HG03432 (cell line): ENCODE results near the gene ZNF761.
A peak's percentile ranks its signal among the peaks of the same experiment; 100 is the strongest.
"Not testable (repeated sequence)": the region's sequence is repeated elsewhere in the genome, so short reads cannot be mapped to it uniquely, and the experiment has no call there.

ENCODE experiments used
- ATAC-seq: cut with Tn5 transposase; IDR thresholded peaks from one replicate; pipeline ENCODE4 v1.9.1; 2021; ENCODE audit warnings: mild to moderate bottlenecking, moderate library complexity; ENCODE audit not compliant: unreplicated experiment

ZNF761 gene

DNA sequence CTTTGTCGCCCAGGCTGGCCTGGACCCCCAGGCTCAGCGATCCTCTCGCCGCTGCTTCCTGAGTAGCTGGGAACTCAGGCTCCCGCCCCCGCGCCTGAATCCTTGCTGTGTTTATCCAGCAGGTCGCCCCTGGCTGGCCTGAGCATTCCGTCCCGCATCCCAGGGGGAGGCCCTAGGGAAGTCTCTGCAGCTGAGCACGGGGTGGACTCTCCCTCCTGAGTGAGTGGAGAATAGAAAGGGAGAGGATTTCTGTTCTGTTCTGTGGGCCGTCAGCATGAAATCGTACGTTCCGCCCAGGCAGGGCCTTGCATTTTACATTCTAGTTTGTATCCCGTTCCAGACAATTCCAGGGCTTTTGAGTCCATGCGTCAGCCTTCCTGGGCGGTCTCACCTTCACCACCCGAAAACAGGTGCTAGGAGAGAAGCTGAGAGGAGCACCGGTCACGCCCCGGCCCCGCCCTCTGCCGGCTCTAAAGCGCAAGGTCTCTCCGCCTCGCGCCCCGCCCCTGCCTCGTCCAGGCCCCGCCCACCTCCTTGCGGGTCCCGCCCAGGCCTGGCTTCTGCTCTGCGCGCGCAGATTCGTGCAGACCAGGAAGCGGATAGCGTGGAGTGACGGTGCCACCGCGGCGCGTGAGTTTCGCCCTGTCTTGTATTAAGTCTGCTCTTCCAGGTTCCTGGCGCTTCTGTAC lies at the start of gene ZNF761:
TSS of gene ZNF761 (plus strand) at position 586 of the 689 bp plus-strand sequence. CDS start 15,285 bp downstream, outside the sequence.
- peak; percentile 97 for ATAC-seq

GRCh38 chr19:53388168-53388567 lies 43.6 kb upstream of the ZNF761 start:
- ATAC-seq = no peak

DNA sequence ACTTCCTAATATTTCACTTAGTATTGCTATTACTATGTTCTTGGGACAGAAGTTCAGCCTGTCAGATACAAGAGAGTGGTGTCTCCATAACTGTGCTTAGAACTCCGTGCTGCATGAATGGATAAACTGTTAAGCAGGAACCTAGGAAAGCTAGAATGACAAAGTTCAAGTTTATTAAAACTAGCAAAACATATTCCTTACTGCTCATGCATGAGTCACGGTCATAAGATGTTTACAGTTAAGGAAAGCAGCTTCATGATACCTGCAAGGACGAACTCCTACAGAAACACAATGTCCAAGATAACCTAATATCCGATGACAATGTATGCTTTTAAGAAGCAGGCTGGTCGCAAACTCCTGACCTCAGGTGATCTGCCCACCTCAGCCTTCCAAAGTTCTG lies 42.9 kb upstream of the ZNF761 start:
- ATAC-seq = no peak

DNA sequence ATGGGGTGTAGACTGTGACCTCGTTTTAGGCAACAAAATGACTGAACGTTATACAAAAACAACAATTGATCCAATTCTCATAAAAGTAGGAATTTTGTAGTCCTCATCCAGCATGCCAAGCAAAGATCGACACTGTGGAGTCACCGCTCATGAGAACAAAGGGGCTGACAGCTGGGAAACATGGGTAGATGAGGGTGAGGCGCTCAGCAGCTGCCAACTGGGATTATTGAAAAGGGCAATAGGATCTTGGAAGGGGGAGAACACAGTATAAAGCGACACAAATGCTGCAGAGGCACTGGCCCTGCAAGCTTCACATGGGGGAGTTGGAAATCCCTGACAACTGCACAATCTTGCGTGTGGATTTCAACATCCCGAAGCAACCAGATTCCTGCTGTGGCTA lies 42.2 kb upstream of the ZNF761 start:
- no peak for ATAC-seq

DNA sequence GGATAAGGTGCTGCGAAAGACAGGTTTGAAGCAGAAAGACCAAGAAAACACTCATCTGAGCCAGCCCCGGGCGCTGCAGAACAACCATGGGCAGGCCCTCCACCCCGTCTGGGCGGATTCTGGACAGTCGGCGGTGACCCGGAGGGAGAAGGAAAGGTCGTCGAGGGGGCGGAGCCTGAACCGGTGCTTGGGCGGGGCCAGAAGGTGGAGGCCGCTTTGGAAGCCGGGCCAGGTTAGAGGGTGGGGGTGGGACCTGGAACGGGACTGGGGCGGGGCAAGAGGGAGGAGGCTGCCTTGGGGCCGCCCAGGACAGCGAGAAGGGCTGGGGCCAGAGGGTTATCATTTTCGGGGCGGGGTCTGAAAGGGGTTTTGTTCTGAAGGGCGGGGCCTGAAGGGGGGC lies 41.8 kb upstream of the ZNF761 start:
- ATAC-seq = no peak

- ATAC-seq = no peak
Measured at GRCh38 chr19:53394522-53394973, 37.2 kb upstream of the ZNF761 start.

- ATAC-seq = peak; percentile 89
Measured at GRCh38 chr19:53394974-53395839, 36.6 kb upstream of the ZNF761 start, which contains the start of gene ZNF765. ZNF765 (plus strand) TSS chr19:53395149; CDS start chr19:53398016, 2,867 bp downstream.

GRCh38 chr19:53395840-53396524 lies 35.8 kb upstream of the ZNF761 start:
- ATAC-seq = not testable (repeated sequence)

DNA sequence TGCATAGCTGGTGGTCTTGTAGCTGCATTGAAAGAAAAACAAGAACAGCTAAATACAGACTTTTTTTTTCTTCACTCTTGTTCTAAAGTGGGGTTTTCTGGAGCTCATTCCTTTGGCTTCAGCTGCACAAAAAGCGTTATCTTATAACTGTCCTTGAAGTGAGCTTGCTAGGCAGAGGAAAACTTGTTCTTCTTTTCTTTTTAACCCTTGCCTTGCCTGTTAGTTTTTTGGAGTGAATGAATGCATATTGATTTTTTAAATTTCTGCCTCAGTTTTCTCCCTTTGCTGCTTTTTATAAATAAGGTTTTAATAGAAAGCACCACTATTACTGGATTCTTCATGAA lies 35.3 kb upstream of the ZNF761 start:
- ATAC-seq = no peak

GRCh38 chr19:53397918-53398317 lies 33.9 kb upstream of the ZNF761 start:
- not testable (repeated sequence) for ATAC-seq

GRCh38 chr19:53409505-53410204 lies 22.1 kb upstream of the ZNF761 start:
- ATAC-seq = no peak

GRCh38 chr19:53420520-53421315 lies 11.1 kb upstream of the ZNF761 start:
- ATAC-seq = not testable (repeated sequence)

DNA sequence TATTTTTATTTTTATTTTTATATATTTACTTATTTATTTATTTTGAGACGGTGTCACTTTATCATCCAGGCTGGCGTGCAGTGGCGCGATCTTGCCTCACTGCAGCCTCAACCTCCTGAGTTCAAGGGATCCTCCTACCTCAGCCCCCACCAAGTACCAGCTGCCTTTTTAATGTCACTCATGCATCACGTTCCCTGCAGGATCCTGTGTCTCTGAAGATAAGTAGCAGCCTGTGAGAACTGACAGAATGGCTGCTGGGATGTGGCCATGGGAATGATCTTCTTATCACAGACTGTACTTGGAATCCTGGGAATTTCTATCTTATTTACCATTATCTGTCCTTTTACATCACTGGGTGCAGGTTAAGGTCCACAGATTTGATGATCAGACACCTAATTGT lies 9.2 kb upstream of the ZNF761 start:
- ATAC-seq = no peak

GRCh38 chr19:53423074-53423473 lies 8.7 kb upstream of the ZNF761 start:
- not testable (repeated sequence) for ATAC-seq

DNA sequence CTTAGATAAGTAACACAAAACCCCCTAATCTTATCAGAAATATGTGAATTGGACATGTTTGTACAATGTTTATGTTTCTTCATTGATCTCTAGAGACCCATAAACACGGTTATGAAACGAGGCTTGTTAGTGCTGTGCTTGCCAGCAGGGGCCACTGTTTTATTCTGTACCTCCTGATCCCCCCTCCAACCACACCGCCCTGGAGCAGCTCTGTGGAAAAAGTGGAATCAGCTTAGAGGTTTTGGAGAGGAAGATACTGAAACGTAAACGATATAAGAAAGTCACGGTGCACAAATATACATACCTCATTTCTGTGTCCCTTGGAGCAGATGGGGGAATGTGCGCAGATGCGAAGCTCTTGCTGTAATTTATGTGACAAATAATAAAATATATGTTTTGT lies 8.1 kb upstream of the ZNF761 start:
- ATAC-seq = not testable (repeated sequence)

DNA sequence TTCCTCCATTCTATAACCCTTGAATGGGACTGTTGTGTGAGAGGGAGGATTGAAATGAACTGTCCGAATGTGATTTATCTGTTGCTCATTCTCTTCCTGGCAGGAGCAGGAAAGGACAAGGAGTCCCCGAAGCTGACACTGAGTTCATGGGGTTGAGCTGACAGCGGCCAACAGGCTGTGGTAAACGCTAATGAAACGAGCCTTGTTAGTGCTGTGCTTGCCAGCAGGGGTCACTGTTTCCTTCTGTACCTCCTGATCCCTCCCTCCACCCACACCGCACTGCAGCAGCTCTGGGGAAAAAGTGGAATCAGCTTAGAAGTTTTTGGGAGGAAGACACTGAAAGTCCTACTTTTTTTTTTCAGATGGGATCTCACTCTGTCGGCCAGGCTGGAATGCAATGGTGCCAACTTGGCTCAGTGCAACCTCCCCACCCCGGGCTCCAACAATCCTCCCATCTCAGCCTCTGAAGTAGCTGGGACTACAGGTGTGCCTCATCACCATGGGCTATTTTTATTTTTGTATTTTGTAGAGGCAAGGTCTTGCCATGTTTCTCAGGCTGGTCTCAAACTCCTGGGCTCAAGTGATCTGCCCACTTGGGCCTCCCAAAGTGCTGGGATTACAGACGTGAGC lies 6.7 kb upstream of the ZNF761 start:
- ATAC-seq = no peak

DNA sequence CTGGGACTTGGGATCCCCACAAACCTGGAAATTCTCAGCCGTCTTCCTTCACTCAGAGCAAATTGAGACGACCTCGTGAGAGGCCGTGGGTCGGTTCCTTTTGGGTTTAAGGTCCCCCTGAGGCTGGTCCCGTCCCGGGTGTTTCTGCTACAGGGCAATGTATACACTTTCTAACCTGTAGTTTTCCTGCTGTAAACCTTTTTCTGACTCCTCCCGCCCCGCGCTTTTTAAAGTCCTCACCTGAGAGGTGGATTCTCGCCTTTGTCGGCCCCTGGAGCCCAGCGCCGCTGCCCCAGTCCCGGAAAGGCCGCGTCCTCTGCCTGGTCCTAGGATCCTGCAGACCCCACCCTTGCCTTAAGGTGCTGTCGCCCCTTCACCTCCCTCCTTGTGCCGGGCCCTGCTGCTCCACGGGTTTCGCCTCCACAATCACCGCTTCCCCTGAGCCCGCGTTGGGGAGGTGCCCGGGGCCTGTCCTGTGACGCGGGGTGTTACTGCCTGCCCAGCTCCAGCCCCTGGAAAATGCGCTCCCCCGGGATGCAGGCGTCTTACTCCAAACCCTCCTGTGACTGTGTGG lies 391 bp downstream of the ZNF761 start:
- ATAC-seq = peak; percentile 30

DNA sequence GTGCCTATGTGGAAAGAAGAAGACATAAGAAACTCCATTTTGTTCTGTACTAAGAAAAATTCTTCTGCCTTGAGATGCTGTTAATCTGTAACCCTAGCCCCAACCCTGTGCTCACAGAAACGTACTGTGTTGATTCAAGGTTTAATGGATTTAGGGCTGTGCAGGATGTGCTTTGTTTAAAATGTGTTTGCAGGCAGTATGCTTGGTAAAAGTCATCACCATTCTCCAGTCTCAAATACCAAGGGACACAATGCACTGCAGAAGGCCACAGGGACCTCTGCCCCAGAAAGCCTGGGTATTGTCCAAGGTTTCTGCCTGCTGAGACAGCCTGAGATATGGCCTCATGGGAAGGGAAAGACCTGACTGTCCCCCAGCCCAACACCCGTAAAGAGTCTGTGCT lies 12.0 kb downstream of the ZNF761 start:
- ATAC-seq = not testable (repeated sequence)

GRCh38 chr19:53447196-53447595 lies 15.4 kb downstream of the ZNF761 start:
- not testable (repeated sequence) for ATAC-seq
